DND-41 (cell line): ENCODE measurements around the gene TRIM2.

Experiments used
- EZH2 ChIP-seq: IDR thresholded peaks from 3 replicates; pipeline ENCODE4 v1.6.1; 2012; ENCODE audit warnings: borderline replicate concordance, low read depth, mild to moderate bottlenecking, moderate library complexity, low read length, inconsistent platforms; ENCODE audit not compliant: severe bottlenecking
- TF ChIP-seq, protein P1 (sequence below): IDR thresholded peaks from 2 replicates; pipeline ENCODE4 v1.5.1; 2012; ENCODE audit warnings: borderline replicate concordance, low read length, moderate library complexity, mild to moderate bottlenecking; ENCODE audit not compliant: poor library complexity, severe bottlenecking; ENCODE audit errors: extremely low read depth

DNA sequence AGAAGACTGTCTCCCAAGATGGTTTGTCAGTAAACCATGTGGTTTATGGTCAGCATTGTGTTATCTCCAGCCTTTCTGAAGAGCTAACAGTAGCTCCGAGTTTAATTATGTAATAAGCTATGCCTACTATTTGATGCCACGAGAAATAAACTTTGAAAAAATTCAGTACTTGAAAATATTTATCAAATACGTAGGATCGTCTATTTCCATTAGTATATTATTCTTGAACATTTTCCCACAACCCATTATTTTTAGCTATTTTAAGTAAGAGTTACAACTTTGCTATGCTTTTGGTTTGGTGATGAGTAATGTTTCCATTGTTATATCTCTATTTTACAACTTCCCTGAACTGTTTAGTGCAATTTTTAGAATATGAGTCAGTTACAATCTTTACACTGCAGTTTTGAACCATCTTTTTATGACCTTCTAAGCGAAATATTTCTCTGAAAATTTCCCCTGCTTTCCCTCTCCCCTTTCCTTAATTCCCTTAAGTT lies 44.5 kb upstream of the TRIM2 start:
- TF ChIP-seq, protein P1, sequence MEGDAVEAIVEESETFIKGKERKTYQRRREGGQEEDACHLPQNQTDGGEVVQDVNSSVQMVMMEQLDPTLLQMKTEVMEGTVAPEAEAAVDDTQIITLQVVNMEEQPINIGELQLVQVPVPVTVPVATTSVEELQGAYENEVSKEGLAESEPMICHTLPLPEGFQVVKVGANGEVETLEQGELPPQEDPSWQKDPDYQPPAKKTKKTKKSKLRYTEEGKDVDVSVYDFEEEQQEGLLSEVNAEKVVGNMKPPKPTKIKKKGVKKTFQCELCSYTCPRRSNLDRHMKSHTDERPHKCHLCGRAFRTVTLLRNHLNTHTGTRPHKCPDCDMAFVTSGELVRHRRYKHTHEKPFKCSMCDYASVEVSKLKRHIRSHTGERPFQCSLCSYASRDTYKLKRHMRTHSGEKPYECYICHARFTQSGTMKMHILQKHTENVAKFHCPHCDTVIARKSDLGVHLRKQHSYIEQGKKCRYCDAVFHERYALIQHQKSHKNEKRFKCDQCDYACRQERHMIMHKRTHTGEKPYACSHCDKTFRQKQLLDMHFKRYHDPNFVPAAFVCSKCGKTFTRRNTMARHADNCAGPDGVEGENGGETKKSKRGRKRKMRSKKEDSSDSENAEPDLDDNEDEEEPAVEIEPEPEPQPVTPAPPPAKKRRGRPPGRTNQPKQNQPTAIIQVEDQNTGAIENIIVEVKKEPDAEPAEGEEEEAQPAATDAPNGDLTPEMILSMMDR: no peak
- no peak for TF ChIP-seq EZH2
